GM12878 (cell line): ENCODE measurements around the gene FGFR2. TPM values are rescaled to one million over a fixed set of nuclear protein-coding genes. Genes with fewer than 3 reads are reported as not detected.

Source experiments
- ATAC-seq: fragments of 200-7000 bp; cut with Tn5 transposase; 3 replicates; pipeline ENCODE4 v1.9.1; 2020; ENCODE audit warnings: mild to moderate bottlenecking, moderate library complexity
- BruUV-seq: library from RNA; stranded (reverse); fragments of 400-500 nt; replicated peaks from 2 replicates; lab custom pipeline; 2021; lab: Mats Ljungman, UMichigan
- CTCF ChIA-PET: fragments of 300-600 bp; sonication (Branson Sonifier 250); formaldehyde crosslinking; extraction: SDS; loops from one replicate; lab custom pipeline; 2021; ENCODE audit warnings: inconsistent platforms; lab: Yijun Ruan, JAX
- POLR2A ChIA-PET: fragments of 350-600 bp; formaldehyde crosslinking; extraction: SDS; loops from one replicate; lab custom pipeline; 2021; ENCODE audit warnings: inconsistent platforms; lab: Charles Lee
- RAD21 ChIA-PET: fragments of 300-600 bp; sonication (Branson Sonifier 250); formaldehyde crosslinking; loops from one replicate; lab custom pipeline; 2023; ENCODE audit warnings: antibody characterized with exemption; ENCODE audit not compliant: unreplicated experiment; lab: Charles Lee
- SMC1A ChIA-PET: fragments of 300-600 bp; sonication (Branson Sonifier 250); formaldehyde crosslinking; loops from one replicate; lab custom pipeline; 2023; ENCODE audit not compliant: unreplicated experiment, uncharacterized antibody; lab: Charles Lee
- DNase-seq: peaks from one replicate; pipeline ENCODE4 v3.0.0-alpha.2; 2011; ENCODE audit warnings: low read depth, low spot score
- FAIRE-seq: peaks from 3 replicates; lab custom pipeline; 2011; peaks lifted over from hg19 to GRCh38; lab: Jason Lieb, UNC
- H2AFZ ChIP-seq: 2 replicates; pipeline ENCODE4 v1.6.0; 2011; ENCODE audit warnings: low read depth, low read length, control low read depth; ENCODE audit not compliant: control insufficient read depth
- H3K27ac ChIP-seq: 2 replicates; pipeline ENCODE4 v1.5.1; 2011; ENCODE audit warnings: control low read depth; ENCODE audit not compliant: control insufficient read depth, insufficient read depth
- H3K27me3 ChIP-seq, 2 experiments: replicated peaks in 1 of 2; 2 replicates each; pipeline versions ENCODE4 v1.6.0 to v1.6.1; 2011; ENCODE audit warnings: low read length in 1 of 2; ENCODE audit not compliant: control insufficient read depth in 2 of 2, insufficient read depth in 2 of 2
- H3K36me3 ChIP-seq, 2 experiments: 2 replicates each; pipeline ENCODE4 v1.5.1; 2011; ENCODE audit warnings: low read length in 1 of 2; ENCODE audit not compliant: control insufficient read depth in 2 of 2, insufficient read depth in 2 of 2
- H3K4me1 ChIP-seq: 2 replicates; pipeline ENCODE4 v1.6.1; 2011; ENCODE audit warnings: mild to moderate bottlenecking, low read length, moderate library complexity, mixed read lengths; ENCODE audit not compliant: control insufficient read depth, insufficient read depth
- H3K4me2 ChIP-seq: 2 replicates; pipeline ENCODE4 v1.6.0; 2011; ENCODE audit warnings: control low read depth; ENCODE audit not compliant: control insufficient read depth, insufficient read depth
- H3K4me3 ChIP-seq: fragments of 200-600 bp; sonication (generic); 2 replicates; pipeline ENCODE4 v1.5.1; 2016
- H3K79me2 ChIP-seq: 2 replicates; pipeline ENCODE4 v1.6.0; 2011; ENCODE audit warnings: low read length; ENCODE audit not compliant: control insufficient read depth, insufficient read depth
- H3K9ac ChIP-seq: 2 replicates; pipeline ENCODE4 v1.8.0; 2011; ENCODE audit warnings: low read length, control low read depth, mixed read lengths; ENCODE audit not compliant: control insufficient read depth, insufficient read depth
- H3K9me3 ChIP-seq: replicated peaks from 3 replicates; pipeline ENCODE4 v1.5.1; 2011; ENCODE audit warnings: mild to moderate bottlenecking, low read length; ENCODE audit not compliant: control insufficient read depth, insufficient read depth
- H4K20me1 ChIP-seq: 2 replicates; pipeline ENCODE4 v1.6.0; 2011; ENCODE audit not compliant: control insufficient read depth, insufficient read depth
- ATF2 ChIP-seq: IDR thresholded peaks from 2 replicates; pipeline ENCODE4 v1.6.1; 2012; ENCODE audit warnings: low read length, inconsistent platforms
- ATF7 ChIP-seq: fragments of 450-650 bp; IDR thresholded peaks from 2 replicates; pipeline ENCODE4 v1.6.1; 2016; ENCODE audit warnings: low read depth, mild to moderate bottlenecking
- BCL11A ChIP-seq: IDR thresholded peaks from 2 replicates; pipeline ENCODE4 v1.6.1; 2011; ENCODE audit warnings: low read depth, low read length
- BHLHE40 ChIP-seq, 2 experiments: fragments of 450-650 bp in 1 of 2; IDR thresholded peaks; 2 replicates each; pipeline ENCODE4 v1.6.1; 2011 to 2017; ENCODE audit warnings: low read depth in 2 of 2, borderline replicate concordance in 1 of 2, improper control_type of control experiment in 1 of 2, low read length in 1 of 2, mild to moderate bottlenecking in 1 of 2
- DPF2 ChIP-seq: fragments of 450-650 bp; IDR thresholded peaks from 2 replicates; pipeline ENCODE4 v1.6.1; 2017; ENCODE audit warnings: mild to moderate bottlenecking
- EED ChIP-seq: sonication (generic); IDR thresholded peaks from 2 replicates; pipeline ENCODE4 v1.6.1; 2016; ENCODE audit warnings: antibody characterized with exemption, low read depth
- EP300 ChIP-seq, 2 experiments: fragments of 150-350 bp in 1 of 2; IDR thresholded peaks; 2 replicates each; pipeline ENCODE4 v1.6.1; 2011 to 2012; ENCODE audit warnings: low read depth in 2 of 2, low read length in 2 of 2, borderline replicate concordance in 1 of 2, improper control_type of control experiment in 1 of 2, inconsistent platforms in 1 of 2; ENCODE audit not compliant: control insufficient read depth in 1 of 2
- IKZF2 ChIP-seq, 2 experiments: fragments of 450-650 bp; IDR thresholded peaks; 2 replicates each; pipeline ENCODE4 v1.6.1; 2017; ENCODE audit warnings: mild to moderate bottlenecking in 2 of 2, moderate library complexity in 2 of 2
- IRF4 ChIP-seq: IDR thresholded peaks from 2 replicates; pipeline ENCODE4 v1.6.1; 2011; ENCODE audit warnings: low read depth, low read length
- JUNB ChIP-seq: IDR thresholded peaks from 2 replicates; pipeline ENCODE4 v1.6.1; 2016; ENCODE audit warnings: antibody characterized with exemption, mild to moderate bottlenecking
- JUND ChIP-seq: IDR thresholded peaks from 2 replicates; pipeline ENCODE4 v1.6.1; 2012; ENCODE audit warnings: low read depth, mild to moderate bottlenecking, low read length, improper control_type of control experiment, moderate library complexity
- MTA2 ChIP-seq: fragments of 450-650 bp; IDR thresholded peaks from 2 replicates; pipeline ENCODE4 v1.6.1; 2016; ENCODE audit warnings: low read depth, mild to moderate bottlenecking, moderate library complexity
- NKRF ChIP-seq: fragments of 450-650 bp; conservative IDR thresholded peaks from 2 replicates; pipeline ENCODE4 v1.6.1; 2017; ENCODE audit warnings: mild to moderate bottlenecking, moderate library complexity
- NR2C1 ChIP-seq: fragments of 450-650 bp; IDR thresholded peaks from 2 replicates; pipeline ENCODE4 v1.6.1; 2017; ENCODE audit warnings: antibody characterized with exemption, mild to moderate bottlenecking, moderate library complexity
- NR2F1 ChIP-seq: fragments of 450-650 bp; conservative IDR thresholded peaks from 2 replicates; pipeline ENCODE4 v1.6.1; 2017; ENCODE audit warnings: mild to moderate bottlenecking
- POLR2AphosphoS2 ChIP-seq: IDR thresholded peaks from 2 replicates; pipeline ENCODE4 v1.6.1; 2011; ENCODE audit warnings: low read depth, mild to moderate bottlenecking, low read length, improper control_type of control experiment, moderate library complexity
- TCF12 ChIP-seq: IDR thresholded peaks from 2 replicates; pipeline ENCODE4 v1.6.1; 2011; ENCODE audit warnings: low read depth, mild to moderate bottlenecking, low read length
- WGBS: methylation state at CpG from one replicate; pipeline ENCODE4 v1.1.6; 2016; ENCODE audit warnings: low lambda C conversion rate; ENCODE audit not compliant: insufficient replicate concordance, insufficient coverage; ENCODE audit errors: missing lambda C conversion rate; 5-methylcytosine and 5-hydroxymethylcytosine counted together
- in situ Hi-C: fragments of 300-500 bp; cut with MboI; formaldehyde crosslinking; loops from 9 replicates; pipeline ENCODE4 v1.14.3; 2018; ENCODE audit warnings: mixed read lengths
- intact Hi-C: fragments of 100-400 bp; cut with micrococcal nuclease; formaldehyde crosslinking; loops from one replicate; pipeline ENCODE4 v1.14.2; 2022; ENCODE audit not compliant: unreplicated experiment
- polyA plus RNA-seq, 11 experiments: library from polyadenylated mRNA; depleted of rRNA in 4 of 11; unstranded in 6 of 11; stranded (reverse) in 5 of 11; fragments of >200 nt; fragmentation: Nextera tagmentation in 4 of 11; fragmentation: Illumina TruSeq in 1 of 11; extraction: Ambion mirVana in 4 of 11; extraction: Trizol in 1 of 11; gene quantifications; 1 replicate in 1 of 11; 2 replicates in 10 of 11; pipeline versions ENCODE4 v1.2.1 to v1.2.3, GENCODE V29; 2011 to 2016; ENCODE audit warnings: inconsistent platforms in 2 of 11, missing spikeins in 2 of 11, low read depth in 1 of 11
- total RNA-seq, 4 experiments: library from RNA; depleted of rRNA in 3 of 4; stranded (reverse); fragments of >200 nt in 3 of 4; fragmentation: Illumina TruSeq in 1 of 4; extraction: Trizol in 1 of 4; gene quantifications; 2 replicates each; pipeline versions ENCODE4 v1.2.1 to v1.2.3, GENCODE V29; 2013 to 2021
- TF ChIP-seq, protein P1 (sequence below): fragments of 450-650 bp; IDR thresholded peaks from 2 replicates; pipeline ENCODE4 v1.6.1; 2016; ENCODE audit warnings: mild to moderate bottlenecking

Gene FGFR2
- total and polyA plus RNA-seq, 10 of the 15 experiments (the other 5 are each of a cell fraction or from before 2014, with no cell fraction given) = 0.04 to 0.15 TPM; not detected in 8

DNA sequence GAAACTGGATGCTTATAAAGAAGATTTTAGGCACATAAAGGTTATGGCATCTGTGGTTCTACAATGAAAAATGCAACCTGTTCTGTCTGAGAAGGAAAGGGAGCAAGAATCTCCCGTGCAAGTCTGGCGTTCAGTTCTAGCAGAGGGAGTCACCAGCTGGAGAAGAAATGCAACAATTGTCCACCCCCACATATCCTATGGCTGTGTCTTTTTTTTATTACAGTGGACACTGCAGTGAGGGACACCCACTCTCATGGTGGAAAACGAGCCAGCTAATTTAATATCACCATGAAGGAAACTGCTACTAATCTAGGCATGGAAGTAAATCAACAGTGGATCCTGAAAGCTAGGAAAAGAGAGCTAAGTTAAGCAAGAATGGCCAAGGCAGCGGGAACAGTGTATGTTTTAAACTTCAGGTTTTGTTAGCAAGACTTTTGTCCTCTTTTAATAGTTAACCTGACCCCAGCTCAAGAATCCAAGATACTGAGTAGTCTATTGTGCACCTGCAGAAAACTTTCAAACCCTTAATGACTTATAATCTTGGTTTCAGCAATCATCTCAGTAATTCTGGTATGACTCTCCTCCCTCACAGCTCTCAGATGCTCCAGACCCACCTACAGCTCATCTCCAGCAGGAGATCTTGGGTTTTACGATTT is 149.3 kb downstream of the FGFR2 start:
- POLR2A ChIA-PET = interaction anchor here (1.1 to 1.2 kb wide), 2 partner anchors 16 to 21 kb away, joined by 3 read pairs; no protein-coding TSS in a partner anchor
- peak; percentile 73 for FAIRE-seq

More for the DNA sequence above, 149.3 kb downstream of the FGFR2 start:
- H3K79me2 ChIP-seq = no peaks in the 10 kb centered on the region
- no peaks in the 10 kb centered on the region for H3K9me3 ChIP-seq
- ChIA-PET SMC1A (interaction anchor here (0.7 to 1.4 kb wide), 6 partner anchors 9 to 80 kb away, joined by 3 to 4 read pairs (median 3); no protein-coding TSS in a partner anchor), RAD21 (interaction anchor here (0.6 to 1.8 kb wide), 2 partner anchors 10 to 19 kb away, joined by 3 to 5 read pairs; no protein-coding TSS in a partner anchor), CTCF (interaction anchor here (1.0 kb wide), 1 partner anchor 15 kb away, joined by 3 read pairs; no protein-coding TSS in a partner anchor)
- 12% methylated on average over 5 of the region's 5 CpGs for WGBS
- no peak overlapping the region for H3K4me2 ChIP-seq
- H3K27me3 ChIP-seq = no peaks in the 10 kb centered on the region; a peak in 1 of 4 replicates
- TF ChIP-seq EP300 (IDR thresholded peaks at IDR 0.05; ENCODE audit: borderline replicate concordance in 1 of 2, control insufficient read depth in 1 of 2, low read depth in 2 of 2, low read length in 2 of 2) (peak in 1 of 2 experiments; percentile 82; a peak in 1 of 4 replicates), TCF12 (0 out of 2 replicates have a peak, but pooled peaks have one; percentile 59), EED (no peak), BHLHE40 (IDR thresholded peaks at IDR 0.05; ENCODE audit: borderline replicate concordance in 1 of 2, low read depth in 2 of 2, low read length in 1 of 2) (peak; percentile 18 to 32; a peak in 1 of 4 replicates), ATF7 (0 out of 2 replicates have a peak, but pooled peaks have one; percentile 24), NR2F1 (peak; percentile 31; the same call in 1 of the 2 replicates), JUND (peak; percentile 33; the same call in 1 of the 2 replicates), NKRF (no peak), BCL11A (peak; percentile 88), JUNB (peak; percentile 70), ATF2 (peak; percentile 41; the same call in 1 of the 2 replicates), DPF2 (peak; percentile 70), NR2C1 (no peak), POLR2AphosphoS2 (no peak), IKZF2 (IDR thresholded peaks at IDR 0.05) (peak; percentile 9 to 43; a peak in 2 of 4 replicates), MTA2 (peak; percentile 88), IRF4 (peak; percentile 82; the same call in 1 of the 2 replicates)
- TF ChIP-seq, protein P1, sequence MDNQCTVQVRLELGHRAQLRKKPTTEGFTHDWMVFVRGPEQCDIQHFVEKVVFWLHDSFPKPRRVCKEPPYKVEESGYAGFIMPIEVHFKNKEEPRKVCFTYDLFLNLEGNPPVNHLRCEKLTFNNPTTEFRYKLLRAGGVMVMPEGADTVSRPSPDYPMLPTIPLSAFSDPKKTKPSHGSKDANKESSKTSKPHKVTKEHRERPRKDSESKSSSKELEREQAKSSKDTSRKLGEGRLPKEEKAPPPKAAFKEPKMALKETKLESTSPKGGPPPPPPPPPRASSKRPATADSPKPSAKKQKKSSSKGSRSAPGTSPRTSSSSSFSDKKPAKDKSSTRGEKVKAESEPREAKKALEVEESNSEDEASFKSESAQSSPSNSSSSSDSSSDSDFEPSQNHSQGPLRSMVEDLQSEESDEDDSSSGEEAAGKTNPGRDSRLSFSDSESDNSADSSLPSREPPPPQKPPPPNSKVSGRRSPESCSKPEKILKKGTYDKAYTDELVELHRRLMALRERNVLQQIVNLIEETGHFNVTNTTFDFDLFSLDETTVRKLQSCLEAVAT = 0 out of 2 replicates have a peak, but pooled peaks have one; percentile 27
- H3K9ac ChIP-seq = no peak overlapping the region
- H2AFZ ChIP-seq = no peak overlapping the region
- intact Hi-C loops (loop anchor here (5.0 kb wide), 1 partner anchor 87 kb away; no protein-coding TSS in a partner anchor), in situ Hi-C loops (no loop called here)
- H4K20me1 ChIP-seq = no peaks in the 10 kb centered on the region
- H3K4me1 ChIP-seq = no peaks in the 10 kb centered on the region
- H3K4me3 ChIP-seq = no peak overlapping the region
- ATAC-seq (peak; percentile 95), DNase-seq (peak; percentile 40)
- H3K36me3 ChIP-seq = no peaks in the 10 kb centered on the region
- H3K27ac ChIP-seq = no peak overlapping the region
- no TSS peak for BruUV-seq
